OCI-LY1 (cell line): ENCODE results near the gene ST6GALNAC3.
"Not testable (repeated sequence)": the region's sequence is repeated elsewhere in the genome, so short reads cannot be mapped to it uniquely, and the experiment has no call there.

Experiments
- H2AFZ ChIP-seq: fragments of 200-600 bp; sonication (generic), shearing (Covaris generic); 2 replicates; pipeline ENCODE4 v1.6.0; 2014; ENCODE audit warnings: antibody characterized with exemption, mild to moderate bottlenecking, low read length
- H3F3A ChIP-seq: fragments of 200-600 bp; sonication (generic), shearing (Covaris generic); 2 replicates; pipeline ENCODE4 v1.6.0; 2014; ENCODE audit warnings: mild to moderate bottlenecking, antibody characterized with exemption, low read length, moderate library complexity; ENCODE audit not compliant: insufficient read depth
- H3K27ac ChIP-seq: fragments of 200-600 bp; sonication (generic); 2 replicates; pipeline ENCODE4 v1.5.1; 2014; ENCODE audit warnings: low read length, mixed run types, mild to moderate bottlenecking, low read depth; ENCODE audit not compliant: poor library complexity, severe bottlenecking
- H3K27me3 ChIP-seq: fragments of 200-600 bp; sonication (generic); 2 replicates; pipeline ENCODE4 v1.6.0; 2014; ENCODE audit warnings: antibody characterized with exemption, mild to moderate bottlenecking, low read length, moderate library complexity; ENCODE audit not compliant: insufficient read depth
- H3K36me3 ChIP-seq: fragments of 200-600 bp; sonication (generic); 2 replicates; pipeline ENCODE4 v1.6.1; 2014; ENCODE audit warnings: mild to moderate bottlenecking, antibody characterized with exemption, low read length, moderate library complexity, mixed read lengths; ENCODE audit not compliant: insufficient read depth
- H3K4me1 ChIP-seq: fragments of 200-600 bp; sonication (generic); 2 replicates; pipeline ENCODE4 v1.5.1; 2014; ENCODE audit warnings: mild to moderate bottlenecking, low read length, moderate library complexity; ENCODE audit not compliant: insufficient read depth, severe bottlenecking
- H3K4me2 ChIP-seq: fragments of 200-600 bp; sonication (generic), shearing (Covaris generic); 2 replicates; pipeline ENCODE4 v1.6.1; 2014; ENCODE audit warnings: low read length
- H3K4me3 ChIP-seq: fragments of 200-600 bp; sonication (generic); 2 replicates; pipeline ENCODE4 v1.5.1; 2014; ENCODE audit warnings: low read length, low read depth, mild to moderate bottlenecking, mixed read lengths; ENCODE audit not compliant: poor library complexity, severe bottlenecking
- H3K79me2 ChIP-seq: fragments of 200-600 bp; shearing (Covaris generic); 2 replicates; pipeline ENCODE4 v1.6.1; 2016; ENCODE audit warnings: mixed run types, low read length, mixed read lengths; ENCODE audit not compliant: insufficient read depth
- H3K9ac ChIP-seq: fragments of 200-600 bp; sonication (generic), shearing (Covaris generic); 2 replicates; pipeline ENCODE4 v1.6.1; 2014; ENCODE audit warnings: mild to moderate bottlenecking, low read length, mixed read lengths
- H3K9me2 ChIP-seq: fragments of 200-600 bp; sonication (generic), shearing (Covaris generic); 2 replicates; pipeline ENCODE4 v1.6.1; 2014; ENCODE audit warnings: low read depth, mild to moderate bottlenecking, low read length, mixed read lengths
- H3K9me3 ChIP-seq: fragments of 200-600 bp; shearing (Covaris generic); 2 replicates; pipeline ENCODE4 v1.6.1; 2014; ENCODE audit warnings: low read length, mixed read lengths
- H4K20me1 ChIP-seq: fragments of 200-600 bp; sonication (generic), shearing (Covaris generic); 2 replicates; pipeline ENCODE4 v1.6.0; 2016; ENCODE audit warnings: mild to moderate bottlenecking, low read length; ENCODE audit not compliant: insufficient read depth
- CTCF ChIP-seq: fragments of 200-600 bp; sonication (generic), shearing (Covaris generic); IDR thresholded peaks from 2 replicates; pipeline ENCODE4 v1.5.1; 2017; ENCODE audit warnings: mild to moderate bottlenecking, antibody characterized with exemption, low read length, moderate library complexity, mixed read lengths
- EZH2 ChIP-seq: fragments of 200-600 bp; sonication (generic), shearing (Covaris generic); IDR thresholded peaks from 2 replicates; pipeline ENCODE4 v1.8.0; 2017; ENCODE audit warnings: borderline replicate concordance, mixed run types, mild to moderate bottlenecking, antibody characterized with exemption, low read length, moderate library complexity, mixed read lengths

The ST6GALNAC3 gene

GRCh38 chr1:76238094-76238628 is 163.6 kb downstream of the ST6GALNAC3 start:
- H3K4me2 ChIP-seq, result no peak overlapping the region

GRCh38 chr1:76239470-76239918 is 164.9 kb downstream of the ST6GALNAC3 start:
- Histone ChIP-seq H3K9ac (no peak overlapping the region), H3K4me3 (no peak overlapping the region), H2AFZ (no peak overlapping the region), H3K36me3 (no peaks in the 10 kb centered on the region), H3K27ac (no peak overlapping the region), H3F3A (no peaks in the 10 kb centered on the region), H3K27me3 (no peaks in the 10 kb centered on the region), H3K4me2 (no peak overlapping the region), H4K20me1 (no peaks in the 10 kb centered on the region), H3K9me2 (no peaks in the 10 kb centered on the region), H3K4me1 (no peaks in the 10 kb centered on the region), H3K9me3 (no peaks in the 10 kb centered on the region), H3K79me2 (no peaks in the 10 kb centered on the region)
- TF ChIP-seq EZH2, result no peak
- no peak for TF ChIP-seq CTCF

More at GRCh38 chr1:76238094-76238628, 163.6 kb downstream of the ST6GALNAC3 start:
- H3K9me2 ChIP-seq, result no peaks in the 10 kb centered on the region
- no peaks in the 10 kb centered on the region for H3K4me1 ChIP-seq
- no peak overlapping the region for H2AFZ ChIP-seq
- no peak overlapping the region for H3K27ac ChIP-seq
- H3K27me3 ChIP-seq, result no peaks in the 10 kb centered on the region
- H3K9me3 ChIP-seq, result no peaks in the 10 kb centered on the region
- no peaks in the 10 kb centered on the region for H3K36me3 ChIP-seq
- no peaks in the 10 kb centered on the region for H4K20me1 ChIP-seq
- H3F3A ChIP-seq, result no peaks in the 10 kb centered on the region
- H3K79me2 ChIP-seq, result no peaks in the 10 kb centered on the region
- no peak overlapping the region for H3K4me3 ChIP-seq
- TF ChIP-seq EZH2 (no peak), CTCF (no peak)
- no peak overlapping the region for H3K9ac ChIP-seq

- H2AFZ ChIP-seq, result no peak overlapping the region
- no peak overlapping the region for H3K4me3 ChIP-seq
- no peak overlapping the region for H3K27ac ChIP-seq
- no peaks in the 10 kb centered on the region for H3K36me3 ChIP-seq
- no peak for TF ChIP-seq EZH2
- TF ChIP-seq CTCF, result no peak
- no peaks in the 10 kb centered on the region for H3F3A ChIP-seq
- H3K9me2 ChIP-seq, result no peaks in the 10 kb centered on the region
- no peaks in the 10 kb centered on the region for H3K9me3 ChIP-seq
- no peak overlapping the region for H3K9ac ChIP-seq
- H3K4me1 ChIP-seq, result no peaks in the 10 kb centered on the region
- no peaks in the 10 kb centered on the region for H4K20me1 ChIP-seq
- no peaks in the 10 kb centered on the region for H3K79me2 ChIP-seq
- no peak overlapping the region for H3K4me2 ChIP-seq
- H3K27me3 ChIP-seq, result no peaks in the 10 kb centered on the region
These were observed 165.8 kb downstream of the ST6GALNAC3 start for GRCh38 chr1:76240316-76240715.

- H3K4me1 ChIP-seq, H3K27ac ChIP-seq, H3K9ac ChIP-seq, H2AFZ ChIP-seq, H3K9me3 ChIP-seq, H3K79me2 ChIP-seq, H3K9me2 ChIP-seq, H3K27me3 ChIP-seq, H4K20me1 ChIP-seq, H3F3A ChIP-seq, H3K4me3 ChIP-seq, H3K36me3 ChIP-seq, H3K4me2 ChIP-seq: not testable (repeated sequence)
These were observed 168.0 kb downstream of the ST6GALNAC3 start for GRCh38 chr1:76242587-76242986.
